Transverse colon (tissue), 4 donors: ENCODE measurements around the gene KLF7.

Experiments used
- POLR2A ChIP-seq: fragments of 450-650 bp; IDR thresholded peaks from one replicate; pipeline ENCODE4 v1.6.1; 2016; ENCODE audit warnings: antibody characterized with exemption, mild to moderate bottlenecking, moderate library complexity
- POLR2AphosphoS5 ChIP-seq, 3 donors: sonication (generic); formaldehyde crosslinking; IDR thresholded peaks; one replicate each; pipeline ENCODE4 v1.6.1; 2016; ENCODE audit warnings: antibody characterized with exemption in 3 of 3
- TF ChIP-seq, protein P1 (sequence below), 5 experiments: fragments of 200-600 bp in 3 of 5; fragments of 450-650 bp in 2 of 5; sonication (generic) in 3 of 5; IDR thresholded peaks; 1 replicate in 2 of 5; 2 replicates in 3 of 5; pipeline ENCODE4 v1.5.1; 2016 to 2017; ENCODE audit warnings: antibody characterized with exemption in 5 of 5, inconsistent platforms in 3 of 5, mild to moderate bottlenecking in 2 of 5, moderate library complexity in 1 of 5

DNA sequence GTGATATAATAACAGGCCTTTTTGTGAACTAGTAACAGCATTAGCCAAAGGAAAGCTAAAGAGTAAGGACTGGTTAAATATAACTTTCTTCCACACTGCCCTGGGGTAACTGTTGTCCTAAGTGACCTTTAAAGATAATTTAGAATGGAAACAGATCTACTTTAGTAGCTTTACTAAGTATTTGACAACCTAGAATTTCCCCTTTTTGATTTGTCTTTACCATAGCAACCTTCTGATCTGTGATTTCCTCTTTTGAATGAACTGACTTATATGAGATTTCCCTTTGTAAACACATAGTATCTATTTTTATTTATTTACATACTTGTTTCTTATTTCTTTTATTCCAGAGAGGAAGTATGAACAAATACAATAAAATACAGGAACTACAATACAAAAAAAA lies 10.5 kb upstream of the KLF7 start:
- TF ChIP-seq, protein P1, sequence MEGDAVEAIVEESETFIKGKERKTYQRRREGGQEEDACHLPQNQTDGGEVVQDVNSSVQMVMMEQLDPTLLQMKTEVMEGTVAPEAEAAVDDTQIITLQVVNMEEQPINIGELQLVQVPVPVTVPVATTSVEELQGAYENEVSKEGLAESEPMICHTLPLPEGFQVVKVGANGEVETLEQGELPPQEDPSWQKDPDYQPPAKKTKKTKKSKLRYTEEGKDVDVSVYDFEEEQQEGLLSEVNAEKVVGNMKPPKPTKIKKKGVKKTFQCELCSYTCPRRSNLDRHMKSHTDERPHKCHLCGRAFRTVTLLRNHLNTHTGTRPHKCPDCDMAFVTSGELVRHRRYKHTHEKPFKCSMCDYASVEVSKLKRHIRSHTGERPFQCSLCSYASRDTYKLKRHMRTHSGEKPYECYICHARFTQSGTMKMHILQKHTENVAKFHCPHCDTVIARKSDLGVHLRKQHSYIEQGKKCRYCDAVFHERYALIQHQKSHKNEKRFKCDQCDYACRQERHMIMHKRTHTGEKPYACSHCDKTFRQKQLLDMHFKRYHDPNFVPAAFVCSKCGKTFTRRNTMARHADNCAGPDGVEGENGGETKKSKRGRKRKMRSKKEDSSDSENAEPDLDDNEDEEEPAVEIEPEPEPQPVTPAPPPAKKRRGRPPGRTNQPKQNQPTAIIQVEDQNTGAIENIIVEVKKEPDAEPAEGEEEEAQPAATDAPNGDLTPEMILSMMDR (IDR thresholded peaks at IDR 0.05): no peak
- TF ChIP-seq POLR2A: no peak
- no peak for TF ChIP-seq POLR2AphosphoS5 (IDR thresholded peaks at IDR 0.05)
